Hypothalamus (tissue), 51 donors: Measurements from ENCODE around the gene HSFY1.
"Not testable (repeated sequence)": the region's sequence is repeated elsewhere in the genome, so short reads cannot be mapped to it uniquely, and the experiment has no call there.

Experiments
- DNase-seq, 51 donors: peaks; one replicate each; lab custom pipeline; 2025; lab: John Stamatoyannopoulos, UW

HSFY1 gene

GRCh38 chrY:18546420-18546819 lies at the start of gene HSFY1:
Gene HSFY1 (plus strand): TSS chrY:18546720. CDS start chrY:18546788, 68 bp downstream.
- DNase-seq, result not testable (repeated sequence)

- not testable (repeated sequence) for DNase-seq
These were observed 42.3 kb upstream of the HSFY1 start for GRCh38 chrY:18504266-18504665.

GRCh38 chrY:18530995-18531655 lies 15.4 kb upstream of the HSFY1 start:
- not testable (repeated sequence) for DNase-seq

GRCh38 chrY:18538952-18539351 lies 7.6 kb upstream of the HSFY1 start:
- not testable (repeated sequence) for DNase-seq

GRCh38 chrY:18553132-18553531 lies 6.6 kb downstream of the HSFY1 start:
- DNase-seq, result not testable (repeated sequence)

GRCh38 chrY:18565915-18566314 lies 19.4 kb downstream of the HSFY1 start:
- DNase-seq, result not testable (repeated sequence)
